NCI-H1092 (cell line): ENCODE data around the gene LEMD2.

Source experiments
- DNase-seq: peaks from one replicate; lab custom pipeline; 2025; lab: John Stamatoyannopoulos, UW

LEMD2 gene

DNA sequence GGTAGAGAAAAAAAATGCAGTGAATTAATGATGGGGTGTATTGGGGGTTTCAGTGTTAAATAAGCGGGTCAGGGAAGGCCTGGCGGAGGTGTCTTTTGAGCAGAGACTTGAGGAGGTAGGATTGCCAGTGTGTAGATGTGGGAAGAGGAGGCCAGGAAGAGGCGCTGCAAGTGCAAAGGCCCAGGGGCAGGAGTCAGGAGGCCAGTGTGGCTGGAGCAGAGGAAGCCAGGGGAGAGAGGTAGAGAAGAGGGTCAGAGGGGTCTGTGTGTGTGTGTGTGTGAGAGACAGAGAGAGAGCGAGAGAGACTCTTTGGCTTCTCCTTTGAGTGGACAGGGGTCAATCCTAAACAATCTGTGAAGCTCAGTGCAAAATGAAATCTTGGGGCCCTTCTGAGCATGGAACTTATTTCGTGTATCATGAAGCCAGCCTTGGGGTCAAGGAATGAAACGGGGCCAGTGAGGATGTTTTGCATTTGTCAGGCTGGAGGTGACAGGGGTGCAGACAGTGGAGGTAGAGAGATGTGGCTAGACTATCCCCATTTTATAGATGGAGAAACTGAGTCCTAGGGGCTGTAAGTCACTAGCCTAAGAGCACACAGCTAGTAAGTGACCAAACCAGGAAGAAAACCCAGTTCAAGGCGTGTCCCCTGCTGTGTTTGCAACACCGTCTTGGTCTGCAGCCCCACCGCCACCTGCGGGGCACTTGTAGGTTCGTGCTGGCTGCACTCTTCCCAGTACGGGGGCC is 32.5 kb downstream of the LEMD2 start:
- no peak for DNase-seq

- no peak for DNase-seq
Observed at GRCh38 chr6:33755070-33755869, 33.7 kb downstream of the LEMD2 start.

DNA sequence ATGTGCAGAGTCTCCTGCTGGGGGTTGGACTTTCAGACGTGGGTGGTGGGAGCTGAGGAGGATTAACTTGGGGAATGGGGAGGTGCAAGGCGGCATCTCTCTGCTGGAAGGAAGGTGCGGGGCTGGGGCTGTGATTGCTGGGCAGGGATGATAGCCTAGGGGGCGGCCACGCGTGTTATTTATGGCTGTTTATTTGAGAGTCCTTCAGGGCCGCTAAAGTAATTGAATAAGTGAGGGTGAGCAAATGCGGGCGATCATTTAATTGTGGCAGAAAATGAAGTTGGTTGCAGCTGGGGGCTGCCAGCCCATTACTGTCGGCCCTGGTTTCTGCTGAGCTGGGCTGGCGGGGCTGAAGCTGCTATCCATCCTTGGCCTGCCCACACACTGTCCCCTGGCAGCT is 34.7 kb downstream of the LEMD2 start:
- DNase-seq: no peak

- no peak for DNase-seq
Observed at GRCh38 chr6:33752646-33753015, 36.3 kb downstream of the LEMD2 start.

- DNase-seq: no peak
Observed at GRCh38 chr6:33751771-33752645, 36.9 kb downstream of the LEMD2 start.

- DNase-seq: no peak
Observed at GRCh38 chr6:33750244-33750991, 38.5 kb downstream of the LEMD2 start.

GRCh38 chr6:33749401-33749800 is 39.5 kb downstream of the LEMD2 start:
- DNase-seq: no peak

DNA sequence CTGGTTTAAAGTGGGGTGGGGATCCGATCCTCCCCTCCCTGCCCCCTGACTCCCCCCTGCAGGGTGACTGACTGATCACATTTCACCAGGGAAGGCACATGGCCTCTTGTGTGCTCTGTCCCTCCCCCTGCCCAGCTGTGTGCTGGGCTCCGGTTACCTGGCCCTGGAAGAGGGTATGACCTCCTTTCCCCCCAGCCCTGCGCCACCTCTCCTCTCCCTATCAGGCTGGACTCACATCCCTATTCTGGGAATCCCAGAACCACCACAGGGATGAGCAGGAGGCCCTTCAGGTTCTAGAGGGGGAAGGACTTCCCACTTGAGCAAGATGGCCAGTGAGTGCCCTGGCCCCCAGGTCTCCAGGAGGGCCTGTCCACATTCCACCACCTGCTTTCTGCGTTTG is 40.1 kb downstream of the LEMD2 start:
- no peak for DNase-seq

DNA sequence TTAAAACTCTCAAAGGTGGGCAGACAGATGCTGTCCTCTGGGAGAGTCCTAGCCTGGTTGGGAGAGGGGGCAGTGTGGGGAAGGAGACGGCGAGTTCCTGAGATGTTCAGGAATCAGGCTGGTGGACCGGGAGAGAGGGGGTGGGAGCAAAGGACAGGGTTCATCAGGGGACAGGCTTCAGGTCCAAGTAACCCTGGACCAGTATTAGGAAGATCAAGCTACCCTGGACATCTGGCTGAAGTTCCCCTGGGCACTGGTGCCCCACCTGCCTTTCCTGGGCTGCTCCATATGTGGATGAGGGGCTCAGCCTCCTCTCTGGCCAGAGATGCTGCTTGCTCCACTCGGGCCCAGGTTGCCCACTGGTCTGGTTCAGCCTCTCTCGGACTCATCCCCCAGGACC is 41.1 kb downstream of the LEMD2 start:
- DNase-seq: no peak

DNA sequence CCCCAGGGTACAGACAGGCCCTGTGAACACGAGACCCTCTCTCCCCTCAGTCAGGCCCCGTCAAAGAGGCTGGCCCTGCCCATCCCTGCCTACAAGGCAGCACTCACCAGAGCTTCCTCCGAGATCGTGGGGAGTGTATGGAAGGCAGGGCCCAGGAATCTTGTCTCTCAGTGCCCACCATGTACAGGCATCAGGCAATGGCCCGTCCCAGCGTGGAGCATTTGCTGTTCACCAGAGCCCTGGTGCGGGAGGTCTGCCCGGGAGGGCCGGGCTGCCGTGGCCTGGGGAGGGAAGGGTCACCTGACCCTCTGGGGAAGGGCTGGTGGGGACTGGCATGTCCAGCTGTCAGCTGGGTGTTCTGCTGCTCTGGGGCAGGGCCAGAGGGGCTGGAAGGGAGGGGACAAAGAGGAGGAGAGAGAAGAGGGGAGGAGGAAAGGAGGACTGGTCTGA is 42.3 kb downstream of the LEMD2 start, which contains the start of gene IP6K3:
IP6K3 (minus strand) TSS at position 255 of the 450 bp plus-strand sequence. CDS start 11,429 bp downstream, outside the sequence.
- DNase-seq: no peak

GRCh38 chr6:33746036-33746600 is 42.8 kb downstream of the LEMD2 start:
- no peak for DNase-seq

GRCh38 chr6:33745548-33745947 is 43.4 kb downstream of the LEMD2 start:
- no peak for DNase-seq

DNA sequence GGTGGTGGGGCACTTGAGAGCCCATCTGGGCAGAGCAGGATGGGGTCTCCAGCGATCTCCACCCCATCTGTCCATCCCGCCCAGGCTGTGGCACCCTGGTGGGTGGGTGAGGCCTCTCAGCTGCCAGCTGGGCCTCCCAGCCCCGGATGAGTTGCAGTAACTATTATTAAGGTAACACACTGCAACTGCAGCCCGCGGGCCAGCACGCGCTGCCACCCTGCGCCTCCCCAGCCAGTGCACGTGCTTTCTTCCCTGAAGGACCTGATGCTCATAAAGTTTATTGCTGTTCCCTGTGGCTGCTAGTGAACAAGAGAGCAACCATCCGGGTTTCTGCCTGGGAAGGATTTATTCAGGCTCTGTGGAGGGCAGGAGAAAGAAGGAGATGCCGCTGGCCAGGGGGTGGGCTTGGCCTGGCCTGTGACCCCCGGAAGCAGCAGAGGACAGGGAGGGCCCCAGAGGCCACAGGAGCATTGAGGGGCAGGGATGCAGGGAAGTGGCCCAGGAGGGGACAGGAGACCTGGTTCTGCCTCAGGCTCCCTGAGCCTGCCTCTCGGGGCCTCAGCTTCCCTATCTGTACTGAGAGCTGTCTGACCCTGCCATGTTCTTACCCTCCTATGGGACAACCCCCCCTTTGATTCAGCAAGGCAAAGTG is 43.9 kb downstream of the LEMD2 start:
- no peak for DNase-seq

DNA sequence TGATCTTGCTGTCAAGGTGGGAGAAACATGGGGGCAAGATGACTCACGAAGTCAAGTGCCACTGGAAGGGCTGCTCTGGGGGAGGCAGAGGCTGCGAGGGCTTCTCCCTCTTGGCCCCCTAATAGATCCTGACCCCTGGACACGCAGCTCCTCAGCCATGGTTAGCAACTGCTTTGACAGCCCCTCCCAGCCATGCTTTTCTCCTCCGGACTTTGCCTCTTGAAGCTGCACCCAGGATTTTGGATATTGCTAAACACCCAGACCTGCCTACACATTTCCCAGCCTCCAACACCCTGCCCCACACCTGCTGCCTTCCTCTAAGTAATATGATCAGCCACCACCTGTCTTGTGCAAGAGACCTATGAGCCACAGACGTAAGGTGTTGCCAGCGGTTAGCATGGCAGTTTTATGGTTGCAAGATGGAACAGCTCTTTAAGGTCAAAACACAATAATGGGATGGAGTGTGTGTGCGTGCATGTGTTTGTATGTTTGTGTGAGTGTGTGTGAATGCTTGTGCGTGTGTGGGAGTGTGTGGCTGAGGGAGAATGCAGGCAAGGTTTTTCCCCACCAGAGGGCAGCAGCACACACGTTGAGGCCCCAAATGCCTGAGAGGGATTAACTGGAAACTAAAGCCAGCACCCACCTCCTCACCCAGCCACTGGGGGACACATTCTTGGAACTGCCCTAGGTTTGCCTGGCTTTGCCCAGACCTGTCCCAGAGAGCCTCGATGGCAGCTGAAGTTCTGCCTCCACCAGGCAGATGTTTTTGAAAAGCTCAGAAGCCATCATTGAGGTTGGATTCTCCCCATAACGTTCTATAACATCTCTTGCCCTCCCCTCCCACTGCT is 44.7 kb downstream of the LEMD2 start:
- DNase-seq: peak; percentile 46

DNA sequence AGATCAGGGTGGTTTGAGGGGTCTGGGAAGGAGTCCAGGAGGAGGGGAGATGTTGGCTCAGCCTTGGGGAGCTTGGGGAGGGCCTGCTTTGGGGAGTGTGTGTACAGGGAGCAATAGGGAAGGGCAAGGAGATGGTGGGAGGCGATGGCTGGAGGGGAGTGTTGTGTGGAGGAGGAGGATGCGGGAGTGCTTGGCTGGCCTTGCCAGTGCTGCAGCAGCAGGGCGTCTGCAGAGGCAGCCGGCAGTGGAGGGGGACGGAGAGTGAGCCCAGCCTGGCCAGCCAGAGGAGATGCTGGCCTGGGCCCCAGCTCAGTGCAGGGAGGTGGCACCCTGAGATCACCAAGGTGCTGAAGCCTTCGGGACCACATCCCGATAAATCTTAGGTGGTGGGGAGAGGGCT is 46.1 kb downstream of the LEMD2 start:
- peak; percentile 27 for DNase-seq

DNA sequence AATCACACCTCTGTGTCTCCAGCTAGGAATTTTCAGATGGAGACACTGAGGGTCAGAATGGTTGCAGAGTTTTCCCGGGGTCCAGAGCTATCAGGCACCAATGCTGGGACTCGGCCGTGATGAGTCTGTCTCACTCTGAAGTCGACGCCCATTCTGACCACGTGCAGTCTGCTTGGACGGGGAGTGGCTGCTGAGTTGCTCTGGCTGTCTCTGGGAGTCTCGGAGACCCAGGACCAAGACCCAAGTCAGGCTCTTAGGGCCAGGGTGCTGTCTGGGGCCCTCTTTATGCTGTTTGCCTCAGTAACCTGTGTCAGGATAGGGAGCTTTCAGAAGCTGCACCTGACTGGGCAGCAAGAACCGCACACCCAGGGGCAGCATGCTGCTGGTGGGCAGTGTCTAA is 46.8 kb downstream of the LEMD2 start:
- no peak for DNase-seq

DNA sequence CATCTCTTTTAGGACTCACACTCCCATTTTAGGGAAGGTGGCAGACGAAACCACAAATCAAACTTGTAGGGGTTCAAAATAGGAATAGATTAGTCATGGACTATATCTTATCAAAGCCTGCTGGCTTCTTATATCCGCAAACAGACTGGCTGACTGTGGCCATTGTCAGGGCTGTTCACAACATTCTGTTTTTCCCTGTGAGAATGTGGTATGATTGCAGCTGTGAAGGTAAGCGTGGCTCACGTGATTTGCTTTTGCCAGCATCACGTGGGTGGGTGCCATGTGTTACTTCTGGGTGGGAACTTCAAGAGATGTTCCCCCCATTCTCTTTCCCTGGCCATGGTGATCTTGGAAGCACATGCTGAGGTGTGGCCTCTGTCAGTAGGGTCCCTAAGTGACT is 48.1 kb downstream of the LEMD2 start:
- no peak for DNase-seq

DNA sequence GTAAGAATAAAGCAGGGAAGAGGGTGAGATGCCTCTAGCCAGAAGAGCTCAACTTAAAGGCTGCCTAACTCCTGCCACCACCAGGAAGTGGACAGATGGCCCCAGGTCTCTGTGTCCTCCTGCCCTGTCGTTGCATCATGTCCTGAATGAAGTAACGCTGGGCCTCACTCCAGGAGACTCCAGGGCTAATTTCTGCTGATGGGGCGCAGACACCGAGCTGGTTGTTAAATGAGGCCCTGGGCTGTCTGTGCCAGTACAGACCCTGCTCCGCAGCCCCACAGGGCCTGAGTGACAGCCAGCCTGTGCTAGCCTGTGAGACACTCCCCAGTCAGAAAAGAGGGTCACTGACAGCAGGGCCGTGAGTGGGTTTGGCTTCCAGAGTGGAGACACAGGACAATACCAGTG is 48.7 kb downstream of the LEMD2 start:
- no peak for DNase-seq

GRCh38 chr6:33739571-33739970 is 49.4 kb downstream of the LEMD2 start:
- DNase-seq: no peak

- no peak for DNase-seq
Observed at GRCh38 chr6:33738879-33739278, 50.1 kb downstream of the LEMD2 start.
